LNCaP clone FGC (cell line): ENCODE results near the gene HCFC1.

Experiments
- DNase-seq: peaks from one replicate; pipeline ENCODE4 v3.0.0-alpha.2; 2011; ENCODE audit warnings: low read depth
- H3K4me3 ChIP-seq: 2 replicates; pipeline ENCODE4 v1.5.1; 2011; ENCODE audit warnings: mild to moderate bottlenecking, low read depth, low read length, control low read depth
- CTCF ChIP-seq: IDR thresholded peaks from 2 replicates; pipeline ENCODE4 v1.5.1; 2012; ENCODE audit warnings: mild to moderate bottlenecking; ENCODE audit not compliant: control insufficient read depth, insufficient read depth; ENCODE audit errors: extremely low read depth

The HCFC1 gene

GRCh38 chrX:153950127-153950526, 21.5 kb downstream of the HCFC1 start:
- no peak for DNase-seq
- no peak for TF ChIP-seq CTCF
- no peak overlapping the region for H3K4me3 ChIP-seq

GRCh38 chrX:153948847-153949805, 22.5 kb downstream of the HCFC1 start:
- no peak for TF ChIP-seq CTCF
- H3K4me3 ChIP-seq: no peak overlapping the region
- no peak for DNase-seq

DNA sequence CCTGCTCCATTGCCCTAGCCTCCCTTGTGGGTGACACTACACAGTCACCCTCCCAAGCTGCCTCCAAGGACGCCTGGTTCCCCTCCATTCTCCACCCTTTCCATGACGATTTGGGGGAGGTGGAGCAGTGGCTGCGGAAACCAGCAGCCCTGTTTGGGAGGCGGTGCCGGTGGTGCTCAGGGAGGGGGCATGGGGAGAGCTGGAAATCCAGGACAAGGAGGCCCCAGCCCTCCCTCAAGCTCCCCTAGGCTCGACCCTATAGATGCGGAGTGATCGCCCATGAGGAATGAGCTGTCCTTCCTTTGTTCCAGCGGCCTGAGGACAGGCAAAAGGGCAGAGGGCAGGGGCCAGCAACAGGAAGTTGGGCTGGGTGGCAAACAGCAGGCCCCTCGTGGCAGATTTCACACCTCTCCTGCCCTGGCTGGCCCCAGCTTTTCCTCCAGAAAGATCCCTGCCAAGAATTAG, 23.6 kb downstream of the HCFC1 start:
- TF ChIP-seq CTCF: no peak
- no peak for DNase-seq
- no peak overlapping the region for H3K4me3 ChIP-seq

- DNase-seq: no peak
- peak; percentile 71 for TF ChIP-seq CTCF
- H3K4me3 ChIP-seq: no peak overlapping the region
These were observed 24.4 kb downstream of the HCFC1 start for GRCh38 chrX:153947009-153947769.

- no peak for DNase-seq
- no peak for TF ChIP-seq CTCF
- H3K4me3 ChIP-seq: no peak overlapping the region
These were observed 25.4 kb downstream of the HCFC1 start for GRCh38 chrX:153945956-153946943.

- no peak for DNase-seq
- no peak for TF ChIP-seq CTCF
- no peak overlapping the region for H3K4me3 ChIP-seq
These were observed 26.8 kb downstream of the HCFC1 start for GRCh38 chrX:153944800-153945150.
